HT1080 (cell line): Measurements from ENCODE around the gene TGFBR3L. TPM values are rescaled to one million over a fixed set of nuclear protein-coding genes. Genes with fewer than 3 reads are reported as not detected.
"Not testable (repeated sequence)": the region's sequence is repeated elsewhere in the genome, so short reads cannot be mapped to it uniquely, and the experiment has no call there.

Experiments used
- DNase-seq: peaks from one replicate; pipeline ENCODE4 v3.0.0-alpha.2; 2015; ENCODE audit warnings: low read depth
- total RNA-seq: library from RNA; depleted of rRNA; stranded (reverse); fragments of >200 nt; shearing (Covaris generic); gene quantifications from 2 replicates; pipeline ENCODE4 v1.2.3, GENCODE V29; 2014; rRNA removed

The TGFBR3L gene
- total RNA-seq, 1 experiment from 2014 or later, result 2.2 TPM

GRCh38 chr19:7947939-7948338 lies 33.3 kb downstream of the TGFBR3L start:
- DNase-seq, result peak; percentile 27

GRCh38 chr19:7953060-7953459 lies 38.4 kb downstream of the TGFBR3L start:
- peak; percentile 30 for DNase-seq

DNA sequence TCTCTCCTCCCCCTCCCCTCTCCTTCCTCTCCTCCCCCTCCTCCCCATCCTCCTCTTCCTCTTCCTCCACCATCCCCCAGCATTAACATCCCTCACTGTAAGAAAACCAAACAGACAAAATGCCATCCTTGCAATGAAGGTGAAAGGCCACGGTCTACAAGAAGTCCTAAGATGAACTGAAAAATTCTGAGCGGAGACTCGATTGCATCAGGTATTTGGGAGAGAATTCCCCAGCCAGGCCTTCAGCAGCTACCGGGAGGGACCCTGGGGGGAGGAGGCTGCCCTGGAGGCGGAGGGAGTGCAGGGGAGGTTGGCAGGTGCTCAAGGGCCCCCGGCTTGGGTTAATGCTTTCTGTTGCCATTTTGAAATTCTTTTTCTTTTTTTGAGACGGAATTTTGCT lies 38.9 kb downstream of the TGFBR3L start:
- DNase-seq, result no peak

DNA sequence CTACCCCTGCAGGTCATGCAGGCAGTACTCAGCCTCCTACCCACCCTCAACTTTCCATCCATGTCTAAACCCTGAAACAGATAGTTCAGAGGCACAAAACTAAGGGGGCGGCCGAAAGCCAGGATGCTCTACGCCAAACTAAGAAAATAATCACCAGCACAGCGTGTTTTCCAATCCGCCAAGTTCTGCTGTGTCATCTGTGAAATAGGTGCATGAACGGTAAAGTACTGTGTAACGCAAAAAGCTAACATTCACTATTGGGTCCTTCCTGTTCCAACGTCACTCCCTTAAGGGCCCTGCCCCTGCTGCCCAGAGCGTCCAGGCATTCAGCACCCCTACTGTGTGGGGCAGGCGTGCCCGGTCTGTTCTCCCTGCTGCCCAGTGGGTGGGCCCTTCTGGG lies 41.1 kb downstream of the TGFBR3L start:
- DNase-seq, result no peak

GRCh38 chr19:7959211-7959610 lies 44.6 kb downstream of the TGFBR3L start:
- DNase-seq, result no peak

DNA sequence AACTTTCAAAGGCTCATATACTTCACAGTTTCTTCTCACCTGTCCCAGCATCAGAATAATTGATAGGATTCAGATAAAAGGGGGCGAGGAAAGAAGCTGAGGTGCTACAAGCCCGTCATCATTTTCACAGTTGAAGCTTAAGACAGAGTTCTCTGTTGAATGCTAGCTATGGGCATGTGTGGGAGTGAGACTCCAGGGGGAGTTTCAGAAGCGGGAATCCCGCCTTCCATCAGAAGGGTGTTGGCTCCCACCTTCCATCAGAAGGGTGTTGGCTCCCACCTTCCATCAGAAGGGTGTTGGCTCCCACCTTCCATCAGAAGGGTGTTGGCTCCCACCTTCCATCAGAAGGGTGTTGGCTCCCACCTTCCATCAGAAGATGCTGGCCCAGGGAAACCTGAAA lies 46.5 kb downstream of the TGFBR3L start:
- DNase-seq, result not testable (repeated sequence)

- DNase-seq, result no peak
Measured at GRCh38 chr19:7961920-7962626, 47.4 kb downstream of the TGFBR3L start.

- DNase-seq, result no peak
Measured at GRCh38 chr19:7962644-7963268, 48.1 kb downstream of the TGFBR3L start.

- DNase-seq, result no peak
Measured at GRCh38 chr19:7963566-7963965, 48.9 kb downstream of the TGFBR3L start.

DNA sequence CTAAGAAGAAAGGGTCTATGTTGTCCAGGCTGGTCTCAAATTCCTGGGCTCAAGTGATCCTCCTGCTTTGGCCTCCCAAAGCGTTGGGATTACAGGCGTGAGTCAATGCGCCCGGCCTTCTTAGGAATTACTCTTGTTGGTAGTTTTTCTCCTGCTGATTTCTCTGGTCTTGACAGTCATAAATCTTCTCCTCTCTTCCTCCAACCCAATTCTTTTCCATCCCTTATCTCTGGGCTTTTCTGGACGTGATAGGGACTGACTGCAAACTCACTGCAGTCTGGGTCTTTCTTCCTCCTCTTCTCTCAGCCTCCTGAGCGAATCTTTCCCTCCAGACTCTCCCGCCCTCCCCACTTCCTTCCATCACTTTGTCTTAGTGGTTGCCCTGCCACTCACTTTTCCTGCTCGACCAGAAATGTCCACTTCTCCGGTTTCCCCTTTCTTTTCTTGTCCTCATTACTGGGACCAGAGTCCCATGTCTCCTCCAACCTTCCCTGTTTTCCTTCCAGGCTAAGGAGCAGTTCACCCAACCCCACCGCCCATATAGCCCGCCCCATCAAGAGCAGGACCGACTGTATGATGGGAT lies 50.7 kb downstream of the TGFBR3L start:
- DNase-seq, result no peak

DNA sequence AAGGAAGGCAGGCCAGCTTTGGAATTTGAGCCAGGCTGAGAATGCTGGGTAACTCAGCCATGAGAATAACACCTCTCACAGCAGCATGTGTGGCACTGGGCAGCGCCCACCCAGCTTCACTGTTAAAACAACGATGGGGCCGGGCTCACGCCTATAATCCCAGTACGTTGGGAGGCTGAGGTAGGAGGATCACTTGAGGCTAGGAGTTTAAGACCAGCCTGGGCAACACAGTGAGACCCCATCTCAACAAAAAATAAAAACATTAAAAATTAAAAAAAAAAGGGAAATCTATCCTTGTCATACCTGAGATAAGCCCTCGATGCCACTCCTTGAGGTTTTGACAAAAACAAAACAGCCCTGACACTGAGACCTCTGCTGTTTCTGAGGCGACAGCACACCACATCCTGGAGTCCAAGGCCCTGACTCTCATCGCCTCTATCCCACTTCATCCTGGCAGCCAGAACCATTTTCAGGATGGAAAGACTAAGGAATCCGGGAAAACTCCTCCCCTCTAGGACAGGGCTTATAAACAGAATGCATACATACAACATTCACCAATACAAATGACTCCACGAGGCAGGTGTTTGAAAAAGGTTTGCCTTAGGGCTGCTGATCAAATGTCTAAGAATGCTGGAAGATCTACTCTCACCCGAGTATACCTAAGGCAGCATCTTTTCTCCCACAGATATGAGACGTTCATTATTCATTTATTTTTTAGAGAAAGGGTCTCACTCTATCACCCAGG lies 51.5 kb downstream of the TGFBR3L start:
- DNase-seq, result no peak

- no peak for DNase-seq
Measured at GRCh38 chr19:7968008-7968795, 53.6 kb downstream of the TGFBR3L start.

Other genes with a start within 250 kb of the TGFBR3L start
- gene RETN, start 245.8 kb upstream of the TGFBR3L start, total RNA-seq, result not detected in 2 replicates
- not detected in 2 replicates for gene MCEMP1, start 237.7 kb upstream of the TGFBR3L start, total RNA-seq
- 62.3 and 98.6 TPM in 2 replicates for gene TRAPPC5, start 234.0 kb upstream of the TGFBR3L start, total RNA-seq
- gene FCER2, start 212.7 kb upstream of the TGFBR3L start, total RNA-seq, result not detected in 2 replicates
- not detected in 2 replicates for gene CLEC4G, start 182.7 kb upstream of the TGFBR3L start, total RNA-seq
- not detected in 2 replicates for gene CD209, start 167.3 kb upstream of the TGFBR3L start, total RNA-seq
- not detected in 2 replicates for gene CLEC4M, start 151.6 kb upstream of the TGFBR3L start, total RNA-seq
- 1.3 and 3.2 TPM in 2 replicates for gene EVI5L, start 84.6 kb upstream of the TGFBR3L start, total RNA-seq
- gene PRR36, start 40.4 kb upstream of the TGFBR3L start, total RNA-seq, result 0.02 TPM in 1 of 2 replicates, not detected in the other
- gene LRRC8E, start 26.3 kb upstream of the TGFBR3L start, total RNA-seq, result 11.7 and 14.2 TPM in 2 replicates
- gene MAP2K7, start 11.0 kb upstream of the TGFBR3L start, total RNA-seq, result 16.9 and 22.0 TPM in 2 replicates
- gene SNAPC2, start 5.5 kb downstream of the TGFBR3L start, total RNA-seq, result 33.3 and 42.4 TPM in 2 replicates
- gene CTXN1, start 11.3 kb downstream of the TGFBR3L start, total RNA-seq, result 3.1 and 7.0 TPM in 2 replicates
- 70.1 and 89.1 TPM in 2 replicates for gene TIMM44, start 28.8 kb downstream of the TGFBR3L start, total RNA-seq
- gene ELAVL1, start 90.8 kb downstream of the TGFBR3L start, total RNA-seq, result 61.1 and 114 TPM in 2 replicates
- gene CCL25, start 137.9 kb downstream of the TGFBR3L start, total RNA-seq, result not detected in 2 replicates
- gene FBN3, start 234.8 kb downstream of the TGFBR3L start, total RNA-seq, result not detected in 2 replicates